Activated naive CD8-positive, alpha-beta T cell treated with anti-CD3 and anti-CD28 coated beads, Interleukin-2, amount 10 ng/mL, durations not matched to agents 7 days and 5 days (primary cell): ENCODE measurements around the gene HUNK. TPM values are rescaled to one million over a fixed set of nuclear protein-coding genes. Genes with fewer than 3 reads are reported as not detected.
A peak's percentile ranks its signal among the peaks of the same experiment; 100 is the strongest.

Experiments used
- ATAC-seq: fragments of 150-1000 bp; cut with Tn5 transposase; one replicate; pipeline ENCODE4 v1.10.0; 2021; ENCODE audit warnings: low read depth, moderate library complexity
- POLR2A ChIA-PET: fragments of 350-600 bp; sonication (Branson Sonifier 250); formaldehyde crosslinking; loops from one replicate; lab custom pipeline; 2021; ENCODE audit warnings: antibody characterized with exemption; lab: Charles Lee
- DNase-seq: peaks from one replicate; pipeline ENCODE4 v3.0.0; 2021
- H3K27ac Mint-ChIP-seq: one replicate; pipeline ENCODE4 v1.8.0; 2022; ENCODE audit warnings: mild to moderate bottlenecking, mixed read lengths
- H3K27me3 Mint-ChIP-seq: one replicate; pipeline ENCODE4 v1.8.0; 2022; ENCODE audit warnings: mild to moderate bottlenecking, moderate library complexity, mixed read lengths
- H3K36me3 Mint-ChIP-seq: one replicate; pipeline ENCODE4 v1.8.0; 2021; ENCODE audit warnings: mild to moderate bottlenecking, mixed read lengths
- H3K4me1 Mint-ChIP-seq: one replicate; pipeline ENCODE4 v1.8.0; 2021; ENCODE audit warnings: mixed read lengths
- H3K4me3 Mint-ChIP-seq: one replicate; pipeline ENCODE4 v1.8.0; 2022; ENCODE audit warnings: mild to moderate bottlenecking, moderate library complexity, mixed read lengths
- H3K9me3 Mint-ChIP-seq: one replicate; pipeline ENCODE4 v1.8.0; 2021; ENCODE audit warnings: mixed read lengths
- total RNA-seq, 2 experiments: library from RNA; stranded (reverse); gene quantifications; one replicate each; pipeline ENCODE4 v1.2.3, GENCODE V29; 2021

HUNK gene
- total RNA-seq = under 1 TPM; 0.48 to 0.78 TPM

DNA sequence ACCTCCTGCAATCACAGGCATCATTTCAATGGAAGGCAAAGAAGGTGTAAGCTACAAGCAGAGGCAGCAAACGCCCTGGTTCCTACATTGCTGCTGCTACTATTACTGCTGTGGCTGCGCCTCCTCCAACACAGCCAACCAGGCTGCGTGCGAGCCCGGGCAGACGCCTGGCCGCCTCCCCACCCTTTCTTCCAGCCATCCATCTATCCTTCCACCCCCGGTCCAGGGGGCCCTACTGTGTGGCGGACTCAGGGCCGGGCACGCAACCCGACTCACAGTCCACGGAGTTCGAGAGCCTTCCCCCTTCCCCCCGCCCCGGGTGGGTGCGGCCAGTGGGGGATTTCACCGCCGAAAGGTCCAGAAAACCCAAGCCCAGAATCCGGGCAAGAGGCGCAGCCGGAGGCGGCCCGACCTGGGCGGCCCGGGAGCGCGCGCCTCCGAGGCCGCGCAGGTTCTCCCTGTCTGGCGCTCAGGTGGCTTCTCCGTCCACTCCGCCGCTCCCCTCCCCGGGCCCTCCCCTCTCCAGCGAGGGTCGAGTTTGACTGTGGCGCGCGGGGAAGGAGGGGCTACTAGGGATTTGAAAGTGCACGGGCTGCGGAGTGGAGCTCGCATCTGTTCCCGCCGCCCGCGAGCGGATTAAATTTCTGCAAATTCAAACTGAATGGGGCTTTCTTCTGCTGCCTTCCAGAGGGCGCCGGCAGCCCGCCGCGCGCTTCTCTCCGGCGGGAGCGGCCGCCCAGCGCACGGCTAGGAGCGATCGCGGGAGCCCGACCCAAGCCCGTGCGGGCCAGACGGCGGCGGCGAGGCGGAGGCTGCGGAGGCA lies at the start of gene HUNK:
Gene HUNK, plus strand, starts transcription at position 569 of the 823 bp plus-strand sequence. CDS start 655 bp downstream, outside the sequence.
- Mint-ChIP-seq H3K4me3 (peak within 1 kb of the TSS; percentile 80), H3K4me1 (peaks cover 6% of the 10 kb centered on the region), H3K27me3 (peaks cover 48% of the 10 kb centered on the region), H3K9me3 (no peaks in the 10 kb centered on the region), H3K36me3 (no peaks in the 10 kb centered on the region), H3K27ac (no peak within 1 kb of the TSS)
- DNase-seq (peak; percentile 56), ATAC-seq (peak; percentile 34)
- POLR2A ChIA-PET = interaction anchor here (1.6 kb wide), 1 partner anchor 102 kb away, joined by 4 read pairs; no protein-coding TSS in a partner anchor

DNA sequence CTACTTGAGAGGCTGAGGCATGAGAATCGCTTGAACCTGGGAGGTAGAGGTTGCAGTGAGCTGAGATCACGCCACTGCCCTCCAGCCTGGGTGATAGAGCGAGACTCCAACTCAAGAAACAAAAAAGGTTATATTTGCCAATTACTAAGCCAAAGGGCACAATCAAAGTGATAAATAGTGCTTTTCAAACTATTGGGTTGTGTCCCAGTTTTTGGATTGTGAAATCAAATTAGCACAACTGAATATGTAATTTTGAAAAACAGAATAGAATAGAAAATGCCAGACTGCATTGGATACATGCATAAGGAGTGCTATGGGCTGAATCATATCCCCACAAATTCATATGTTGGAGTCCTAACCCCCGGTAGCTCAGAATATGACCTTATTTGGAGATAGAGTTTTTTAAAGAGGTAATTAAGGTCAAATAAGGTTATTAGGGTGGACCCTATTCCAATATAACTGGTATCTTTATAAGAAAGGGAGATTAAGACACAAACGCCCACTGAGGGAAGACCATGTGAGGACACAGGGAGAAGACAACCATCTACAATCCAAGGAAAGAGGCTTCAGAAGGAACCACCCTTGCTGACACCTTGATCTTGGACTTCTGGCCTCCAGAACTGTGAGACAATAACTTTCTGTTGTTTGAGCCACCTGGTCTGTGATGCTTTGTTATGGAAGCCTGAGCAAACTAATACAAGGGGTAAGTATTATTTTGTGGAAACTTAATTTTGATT lies 42.9 kb upstream of the HUNK start:
- Mint-ChIP-seq H3K4me3 (no peak overlapping the region), H3K27me3 (peaks cover 8% of the 10 kb centered on the region)
- POLR2A ChIA-PET = no interaction called here

GRCh38 chr21:31830701-31831100 lies 42.1 kb upstream of the HUNK start:
- Mint-ChIP-seq H3K27ac (no peak overlapping the region), H3K9me3 (no peaks in the 10 kb centered on the region), H3K36me3 (no peaks in the 10 kb centered on the region), H3K27me3 (peaks cover 8% of the 10 kb centered on the region), H3K4me1 (no peaks in the 10 kb centered on the region), H3K4me3 (no peak overlapping the region)
- ATAC-seq = no peak
- DNase-seq = no peak
- POLR2A ChIA-PET = no interaction called here

More for the DNA sequence above, 42.9 kb upstream of the HUNK start:
- H3K36me3 Mint-ChIP-seq = no peaks in the 10 kb centered on the region
- ATAC-seq (no peak), DNase-seq (no peak)
- no peaks in the 10 kb centered on the region for H3K9me3 Mint-ChIP-seq
- no peaks in the 10 kb centered on the region for H3K4me1 Mint-ChIP-seq
- no peak overlapping the region for H3K27ac Mint-ChIP-seq

- Mint-ChIP-seq H3K27ac (no peak overlapping the region), H3K36me3 (no peaks in the 10 kb centered on the region), H3K9me3 (no peaks in the 10 kb centered on the region), H3K4me1 (no peaks in the 10 kb centered on the region), H3K27me3 (peaks cover 13% of the 10 kb centered on the region), H3K4me3 (no peak overlapping the region)
- POLR2A ChIA-PET = no interaction called here
- ATAC-seq = no peak
- no peak for DNase-seq
Observed at GRCh38 chr21:31837041-31837440, 35.8 kb upstream of the HUNK start.

DNA sequence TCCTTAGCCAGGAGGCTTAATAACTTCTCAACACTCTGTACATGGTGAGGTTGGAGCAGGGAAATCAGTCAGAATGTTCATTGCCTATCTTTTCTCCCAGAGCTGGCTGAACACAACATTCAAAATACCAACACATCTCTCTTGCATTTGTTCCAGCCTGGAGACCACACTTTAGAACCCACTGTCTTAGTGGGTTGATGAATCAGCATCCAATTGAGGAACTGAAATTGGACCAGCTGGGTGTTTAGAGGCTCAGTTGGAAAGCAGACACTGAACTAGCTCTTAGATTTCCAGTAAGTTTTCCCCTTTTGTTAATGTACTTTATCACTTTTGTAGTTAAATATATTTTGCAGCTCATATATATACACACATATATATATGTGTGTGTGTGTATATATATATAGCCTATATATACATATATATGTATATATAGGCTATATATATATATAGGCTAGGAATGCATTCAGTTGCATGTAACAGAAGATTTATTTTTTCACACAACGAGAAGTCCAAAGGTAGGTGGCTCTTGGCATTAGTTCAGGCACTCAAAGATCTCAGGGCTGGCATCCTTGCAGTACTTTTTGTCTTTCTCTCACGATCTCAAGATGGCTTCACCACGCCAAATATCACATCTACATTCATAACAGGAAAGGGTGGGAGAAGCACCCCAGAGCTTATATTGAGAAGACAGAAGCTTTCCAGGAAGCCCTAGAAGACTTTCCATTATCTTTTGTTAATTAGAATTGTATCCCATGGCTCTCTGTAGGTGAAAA lies 35.0 kb upstream of the HUNK start:
- no peak overlapping the region for H3K4me3 Mint-ChIP-seq
- H3K27ac Mint-ChIP-seq = no peak overlapping the region
- ATAC-seq (no peak), DNase-seq (no peak)
- H3K27me3 Mint-ChIP-seq = peaks cover 13% of the 10 kb centered on the region
- no peaks in the 10 kb centered on the region for H3K36me3 Mint-ChIP-seq
- POLR2A ChIA-PET = no interaction called here
- H3K9me3 Mint-ChIP-seq = no peaks in the 10 kb centered on the region
- no peaks in the 10 kb centered on the region for H3K4me1 Mint-ChIP-seq

GRCh38 chr21:31838586-31839355 lies 34.0 kb upstream of the HUNK start:
- Mint-ChIP-seq H3K27ac (no peak overlapping the region), H3K4me3 (no peak overlapping the region), H3K4me1 (no peaks in the 10 kb centered on the region), H3K36me3 (no peaks in the 10 kb centered on the region), H3K9me3 (no peaks in the 10 kb centered on the region), H3K27me3 (peaks cover 13% of the 10 kb centered on the region)
- DNase-seq (no peak), ATAC-seq (no peak)
- POLR2A ChIA-PET = no interaction called here

GRCh38 chr21:31844206-31844605 lies 28.6 kb upstream of the HUNK start:
- H3K27me3 Mint-ChIP-seq = peaks cover 3% of the 10 kb centered on the region
- POLR2A ChIA-PET = no interaction called here

DNA sequence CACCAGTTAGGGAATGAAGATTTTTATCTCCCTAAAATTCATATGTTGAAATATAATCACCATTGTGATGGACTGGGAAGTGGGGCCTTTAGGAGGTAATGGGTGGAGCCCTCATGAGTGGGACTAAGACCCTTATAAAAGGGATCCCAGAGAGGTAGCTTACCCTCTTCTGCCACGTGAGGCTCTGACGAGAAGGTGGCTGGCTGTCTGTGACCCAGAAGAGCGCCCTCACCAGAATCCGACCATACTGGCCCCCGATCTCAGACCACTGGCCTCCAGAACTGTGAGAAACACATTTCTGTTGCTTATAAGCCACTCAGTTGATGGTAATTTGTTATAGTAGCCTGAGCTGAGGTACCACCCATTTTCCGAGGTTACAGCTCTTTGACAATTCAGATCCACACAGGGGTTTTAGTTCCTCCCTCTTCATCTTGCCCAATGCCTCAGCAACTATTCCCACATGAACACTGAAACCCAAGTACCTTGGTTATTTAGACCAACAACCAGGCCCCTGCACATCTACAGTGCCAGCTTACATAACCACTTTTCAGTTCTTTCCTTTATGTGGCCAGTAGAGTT lies 27.6 kb upstream of the HUNK start:
- no peaks in the 10 kb centered on the region for H3K4me1 Mint-ChIP-seq
- peaks cover 3% of the 10 kb centered on the region for H3K27me3 Mint-ChIP-seq
- DNase-seq (no peak), ATAC-seq (no peak)
- POLR2A ChIA-PET = no interaction called here
- H3K36me3 Mint-ChIP-seq = no peaks in the 10 kb centered on the region
- H3K27ac Mint-ChIP-seq = no peak overlapping the region
- H3K4me3 Mint-ChIP-seq = no peak overlapping the region
- H3K9me3 Mint-ChIP-seq = no peaks in the 10 kb centered on the region

More at GRCh38 chr21:31844206-31844605, 28.6 kb upstream of the HUNK start:
- Mint-ChIP-seq H3K36me3 (no peaks in the 10 kb centered on the region), H3K27ac (no peak overlapping the region), H3K9me3 (no peaks in the 10 kb centered on the region), H3K4me3 (no peak overlapping the region), H3K4me1 (no peaks in the 10 kb centered on the region)
- no peak for DNase-seq
- no peak for ATAC-seq

GRCh38 chr21:31846690-31847089 lies 26.1 kb upstream of the HUNK start:
- POLR2A ChIA-PET = no interaction called here
- no peak overlapping the region for H3K27ac Mint-ChIP-seq
- ATAC-seq = no peak
- no peaks in the 10 kb centered on the region for H3K9me3 Mint-ChIP-seq
- no peak for DNase-seq
- no peaks in the 10 kb centered on the region for H3K4me1 Mint-ChIP-seq
- H3K27me3 Mint-ChIP-seq = peaks cover 3% of the 10 kb centered on the region
- no peaks in the 10 kb centered on the region for H3K36me3 Mint-ChIP-seq
- no peak overlapping the region for H3K4me3 Mint-ChIP-seq

- no peak for DNase-seq
- Mint-ChIP-seq H3K4me1 (no peaks in the 10 kb centered on the region), H3K27ac (no peak overlapping the region), H3K27me3 (peaks cover 3% of the 10 kb centered on the region), H3K9me3 (no peaks in the 10 kb centered on the region), H3K36me3 (no peaks in the 10 kb centered on the region), H3K4me3 (no peak overlapping the region)
- no peak for ATAC-seq
- POLR2A ChIA-PET = no interaction called here
Observed at GRCh38 chr21:31847761-31848160, 25.1 kb upstream of the HUNK start.

DNA sequence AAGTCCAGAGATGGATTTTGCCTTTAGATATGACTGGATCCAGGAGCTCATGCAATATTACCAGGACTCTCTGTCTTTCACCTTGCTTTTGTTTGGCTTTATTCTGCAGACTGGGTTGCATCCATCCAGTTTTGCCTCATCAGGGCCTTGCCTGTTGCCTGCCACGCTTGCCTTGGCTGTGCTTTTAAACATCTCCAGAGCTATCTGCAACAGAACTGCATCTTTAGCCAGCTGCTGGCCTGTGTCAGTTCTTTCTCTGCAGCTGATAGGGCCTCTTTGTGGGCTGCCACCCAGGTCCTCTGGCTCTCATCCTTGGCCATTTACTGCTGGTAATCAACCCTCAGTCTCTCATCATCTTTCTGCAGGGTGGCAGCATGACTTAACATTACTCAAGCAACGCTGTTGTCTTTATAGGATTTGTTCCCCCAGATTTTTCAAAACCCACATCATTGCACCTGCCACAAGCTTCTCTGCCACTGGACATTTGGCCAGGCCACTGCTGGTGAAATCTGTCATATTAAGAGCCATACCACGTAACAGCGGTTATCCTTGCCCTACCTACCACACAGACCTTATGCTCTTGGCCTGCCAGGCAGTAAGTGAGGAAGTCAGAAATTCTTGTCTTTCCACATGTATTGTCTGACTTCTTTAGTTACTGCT lies 24.4 kb upstream of the HUNK start:
- H3K4me1 Mint-ChIP-seq = no peaks in the 10 kb centered on the region
- DNase-seq (no peak), ATAC-seq (no peak)
- no peak overlapping the region for H3K4me3 Mint-ChIP-seq
- POLR2A ChIA-PET = no interaction called here
- no peaks in the 10 kb centered on the region for H3K27me3 Mint-ChIP-seq
- H3K9me3 Mint-ChIP-seq = no peaks in the 10 kb centered on the region
- H3K36me3 Mint-ChIP-seq = no peaks in the 10 kb centered on the region
- no peak overlapping the region for H3K27ac Mint-ChIP-seq

- no peak for ATAC-seq
- Mint-ChIP-seq H3K4me3 (no peak overlapping the region), H3K9me3 (no peaks in the 10 kb centered on the region), H3K27ac (no peak overlapping the region), H3K4me1 (no peaks in the 10 kb centered on the region), H3K27me3 (no peaks in the 10 kb centered on the region), H3K36me3 (no peaks in the 10 kb centered on the region)
- POLR2A ChIA-PET = no interaction called here
- no peak for DNase-seq
Observed at GRCh38 chr21:31850886-31851285, 21.9 kb upstream of the HUNK start.
